GM19328 (cell line): Measurements from ENCODE around the gene WASL.
"Not testable (repeated sequence)": the region's sequence is repeated elsewhere in the genome, so short reads cannot be mapped to it uniquely, and the experiment has no call there.

Experiments used
- ATAC-seq: cut with Tn5 transposase; IDR thresholded peaks from one replicate; pipeline ENCODE4 v1.9.1; 2021; ENCODE audit warnings: mild to moderate bottlenecking, moderate library complexity; ENCODE audit not compliant: unreplicated experiment

The WASL gene

DNA sequence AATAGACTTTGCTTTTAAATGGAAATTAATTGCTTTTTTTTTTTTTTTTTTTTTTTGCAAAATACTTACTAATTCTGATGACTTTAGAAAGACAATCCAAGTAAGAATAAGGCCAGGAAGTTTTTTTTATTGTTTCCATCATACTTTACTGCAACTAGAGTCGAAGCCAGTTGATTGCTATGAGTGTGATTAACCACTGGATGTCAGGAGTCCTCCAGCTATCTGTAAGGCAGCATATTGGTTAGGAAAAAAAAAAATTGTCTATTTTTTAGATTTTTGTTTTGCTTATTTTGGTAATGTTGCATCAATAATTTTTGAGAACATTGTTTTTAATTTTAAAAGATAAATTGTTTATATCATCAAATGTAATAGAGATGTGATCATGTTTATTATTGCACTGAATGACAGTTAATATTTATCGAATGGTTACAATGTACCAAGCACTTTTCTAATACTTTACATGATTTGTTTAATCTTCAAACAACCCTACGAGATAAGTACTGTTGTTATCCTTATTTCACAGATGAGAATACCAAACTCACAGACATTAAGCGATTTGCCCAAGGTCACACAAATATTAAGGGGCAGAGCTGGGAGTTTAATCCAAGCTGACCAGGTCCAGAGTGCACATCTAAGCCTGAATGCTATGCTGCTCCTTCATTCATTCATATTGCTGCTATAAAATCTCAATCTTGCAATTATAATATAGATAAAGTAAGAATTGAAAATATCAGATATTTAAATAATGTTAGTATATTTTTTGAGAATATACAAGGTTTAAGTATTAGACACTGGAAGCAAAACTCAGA lies 113.0 kb downstream of the WASL start:
- no peak for ATAC-seq

DNA sequence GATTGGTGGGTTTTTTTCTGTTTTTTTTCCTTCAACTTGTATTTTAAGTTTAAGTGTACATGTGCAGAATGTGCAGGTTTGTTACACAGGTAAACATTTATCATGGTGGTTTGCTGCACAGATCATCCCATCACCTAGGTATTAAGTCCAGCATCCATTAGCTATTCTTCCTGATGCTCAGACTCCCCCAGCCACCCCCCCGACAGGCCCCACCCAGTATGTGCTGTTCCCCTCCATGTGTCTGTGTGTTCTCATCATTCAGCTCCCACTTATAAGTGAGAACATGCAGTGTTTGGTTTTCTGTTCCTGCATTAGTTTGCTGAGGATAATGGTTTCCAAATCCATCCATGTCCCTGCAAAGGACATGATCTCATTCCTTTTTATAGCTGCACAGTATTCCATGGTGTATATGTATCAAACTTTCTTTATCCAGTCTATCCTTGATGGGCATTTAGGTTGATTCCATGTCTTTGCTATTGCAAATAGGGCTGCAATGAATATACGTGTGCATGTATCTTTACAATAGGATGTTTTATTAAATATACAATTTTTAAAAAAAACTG lies 114.7 kb downstream of the WASL start:
- ATAC-seq, result not testable (repeated sequence)

DNA sequence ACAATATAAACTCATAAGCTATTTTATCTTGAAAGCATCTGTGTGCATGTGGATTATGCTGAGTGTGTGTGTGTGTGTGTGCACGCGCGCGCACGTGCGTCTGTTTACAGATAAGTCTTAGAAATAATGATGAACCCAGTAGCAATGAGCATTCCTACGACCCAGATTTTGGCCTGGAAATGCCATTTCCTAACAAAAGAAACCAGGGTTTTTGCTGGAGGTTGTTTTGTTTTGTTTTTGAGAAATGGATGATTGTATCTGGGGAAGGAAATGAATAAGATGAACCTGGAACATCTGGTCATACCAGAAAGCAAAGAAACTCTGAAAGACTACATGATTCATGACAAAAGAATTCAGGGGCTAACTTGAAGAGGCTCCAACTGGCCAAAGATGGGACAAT lies 115.2 kb downstream of the WASL start:
- ATAC-seq, result no peak

DNA sequence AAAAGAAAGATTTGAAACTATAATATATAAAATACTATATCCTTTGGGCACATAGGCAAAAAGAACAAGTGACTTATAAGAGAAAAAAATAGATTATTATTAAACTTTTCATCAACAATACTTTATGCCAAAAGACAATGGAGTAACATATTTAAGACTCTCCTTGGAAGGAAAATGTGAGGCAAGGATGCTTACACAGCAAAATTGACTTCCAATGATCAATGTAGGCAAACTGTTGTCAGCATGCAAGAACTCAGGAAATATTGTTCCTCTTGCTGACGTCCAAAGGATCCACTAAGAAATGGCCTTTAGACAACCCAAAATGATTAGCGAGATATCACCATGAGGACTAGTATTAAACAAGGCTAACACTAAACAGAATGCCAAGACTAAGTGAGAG lies 116.0 kb downstream of the WASL start:
- no peak for ATAC-seq
